Uterus (tissue), 4 donors: ENCODE measurements around the gene RBAK. TPM values are rescaled to one million over a fixed set of nuclear protein-coding genes. Genes with fewer than 3 reads are reported as not detected.
"Not testable (repeated sequence)": the region's sequence is repeated elsewhere in the genome, so short reads cannot be mapped to it uniquely, and the experiment has no call there.

Experiments used
- DNase-seq, 2 donors: peaks; one replicate each; pipeline ENCODE4 v3.0.0-alpha.2; 2019 to 2020
- H3K27ac ChIP-seq, 2 donors: fragments of 200-600 bp; sonication (generic); 1 replicate in 1 of 2; 2 replicates in 1 of 2; pipeline ENCODE4 v1.5.1; 2016 to 2018
- H3K27me3 ChIP-seq, 2 donors: fragments of 200-600 bp; sonication (generic); one replicate each; pipeline ENCODE4 v1.5.1; 2018 to 2019; ENCODE audit warnings: control low read depth in 1 of 2
- H3K36me3 ChIP-seq, 2 donors: fragments of 200-600 bp; sonication (generic); one replicate each; pipeline ENCODE4 v1.5.1; 2019; ENCODE audit warnings: control low read depth in 1 of 2
- H3K4me1 ChIP-seq, 2 donors: fragments of 200-600 bp; sonication (generic); one replicate each; pipeline ENCODE4 v1.5.1; 2018 to 2019; ENCODE audit warnings: control low read depth in 1 of 2
- H3K4me3 ChIP-seq, 2 donors: fragments of 200-600 bp; sonication (generic); 1 replicate in 1 of 2; 2 replicates in 1 of 2; pipeline ENCODE4 v1.5.1; 2018 to 2019; ENCODE audit warnings: mild to moderate bottlenecking in 1 of 2
- H3K9me3 ChIP-seq, 2 donors: fragments of 200-600 bp; sonication (generic); one replicate each; pipeline ENCODE4 v1.5.1; 2019; ENCODE audit warnings: control low read depth in 1 of 2
- CTCF ChIP-seq, 4 experiments: fragments of 200-600 bp in 2 of 4; fragments of 450-650 bp in 2 of 4; sonication (generic) in 2 of 4; IDR thresholded peaks; one replicate each; pipeline ENCODE4 v1.5.1; 2016 to 2019; ENCODE audit warnings: antibody characterized with exemption in 4 of 4, mild to moderate bottlenecking in 2 of 4, moderate library complexity in 1 of 4
- POLR2A ChIP-seq, 2 donors: fragments of 450-650 bp; IDR thresholded peaks; one replicate each; pipeline ENCODE4 v1.6.1; 2016; ENCODE audit warnings: antibody characterized with exemption in 2 of 2, mild to moderate bottlenecking in 1 of 2, moderate library complexity in 1 of 2
- intact Hi-C: fragments of 100-400 bp; cut with DNase I; formaldehyde crosslinking; loops from one replicate; pipeline ENCODE4 v1.15.1; 2023; ENCODE audit warnings: low total_unique reads
- total RNA-seq, 4 donors: library from RNA; depleted of rRNA in 3 of 4; stranded (reverse); fragments of >200 nt in 3 of 4; gene quantifications; one replicate each; pipeline versions ENCODE4 v1.1.0 to v1.2.4, GENCODE V29; 2014 to 2023
- donor health status: DM: yes; HTN: yes; CAD: no.

RBAK gene
- total RNA-seq, 4 donors from 2014 or later: 2.1 to 26.9 (median 13.5) TPM

DNA sequence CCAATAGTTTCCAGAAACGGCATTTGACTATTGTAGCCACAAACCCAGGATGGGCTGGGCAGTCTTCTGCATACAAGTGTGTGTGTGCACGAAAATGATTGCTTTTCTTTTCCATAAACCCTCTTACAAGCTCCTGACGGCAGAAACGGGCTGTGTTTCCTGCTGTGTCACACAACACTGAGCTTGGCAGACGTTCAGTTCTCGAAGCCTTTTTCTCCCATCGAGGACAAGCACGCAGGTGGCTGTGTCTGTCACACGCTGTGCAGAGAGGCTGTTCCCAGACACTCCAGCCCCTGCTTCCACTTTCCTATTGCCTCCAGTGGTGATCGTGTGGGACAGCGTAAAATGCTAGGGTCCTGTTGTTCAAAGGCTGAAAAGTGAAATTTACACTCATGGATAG lies 32.1 kb downstream of the RBAK start:
- Histone ChIP-seq H3K27me3 (no peaks in the 10 kb centered on the region), H3K27ac (no peak overlapping the region), H3K4me3 (no peak overlapping the region), H3K9me3 (no peaks in the 10 kb centered on the region), H3K4me1 (no peaks in the 10 kb centered on the region), H3K36me3 (no peaks in the 10 kb centered on the region)
- intact Hi-C loops: no loop called here
- DNase-seq: no peak
- TF ChIP-seq POLR2A (IDR thresholded peaks at IDR 0.05) (no peak), CTCF (IDR thresholded peaks at IDR 0.05) (no peak)

DNA sequence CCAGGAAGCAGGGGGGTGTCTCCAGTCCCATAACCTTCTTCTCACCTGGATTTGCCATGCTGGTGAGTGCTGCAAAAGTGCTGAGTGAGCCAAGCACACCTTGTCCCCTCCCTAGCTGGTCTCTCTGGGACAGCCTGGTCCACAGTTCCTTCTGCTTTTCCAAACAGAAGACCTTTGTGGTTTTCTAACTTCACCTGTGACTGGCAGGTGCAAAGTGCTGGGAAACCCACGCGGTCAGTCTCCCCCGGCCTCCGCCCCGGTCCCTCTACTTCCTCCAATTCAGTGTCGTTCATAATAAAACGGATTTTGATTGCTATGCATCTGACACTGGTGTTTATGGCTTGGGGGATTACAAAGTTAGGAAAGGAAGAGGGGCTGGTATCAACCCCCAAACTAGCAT lies 37.1 kb downstream of the RBAK start:
- intact Hi-C loops: no loop called here
- H3K4me1 ChIP-seq: peaks cover 0 to 3% of the 10 kb centered on the region in 2 donors
- no peak overlapping the region for H3K27ac ChIP-seq
- no peak overlapping the region for H3K4me3 ChIP-seq
- no peak for TF ChIP-seq POLR2A (IDR thresholded peaks at IDR 0.05)
- no peaks in the 10 kb centered on the region for H3K9me3 ChIP-seq
- H3K27me3 ChIP-seq: no peaks in the 10 kb centered on the region
- DNase-seq: no peak
- H3K36me3 ChIP-seq: no peaks in the 10 kb centered on the region

DNA sequence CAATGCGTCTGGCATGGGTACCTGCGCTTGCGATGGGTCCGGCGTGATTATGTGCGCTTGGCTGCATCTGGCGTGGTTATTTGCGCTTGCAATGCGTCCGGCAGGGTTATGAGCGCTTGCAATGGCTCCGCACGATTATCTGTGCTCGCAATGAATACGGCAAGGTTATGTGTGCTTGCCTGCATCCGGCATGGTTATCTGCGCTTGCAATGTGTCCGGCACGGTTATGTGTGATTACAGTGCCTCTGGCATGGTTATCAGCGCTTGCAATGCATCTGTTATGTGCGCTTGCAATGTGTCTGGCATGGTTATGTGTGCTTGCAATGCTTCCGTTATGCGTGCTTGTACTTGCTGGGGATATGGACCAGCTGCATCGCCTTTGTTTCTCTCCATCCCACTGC lies 37.7 kb downstream of the RBAK start:
- Histone ChIP-seq H3K4me3 (no peak overlapping the region), H3K9me3 (no peaks in the 10 kb centered on the region), H3K4me1 (peaks cover 0 to 3% of the 10 kb centered on the region in 2 donors), H3K27me3 (no peaks in the 10 kb centered on the region), H3K36me3 (no peaks in the 10 kb centered on the region), H3K27ac (no peak overlapping the region)
- TF ChIP-seq CTCF (IDR thresholded peaks at IDR 0.05): no peak
- no peak for TF ChIP-seq POLR2A (IDR thresholded peaks at IDR 0.05)
- DNase-seq: no peak
- intact Hi-C loops: no loop called here

DNA sequence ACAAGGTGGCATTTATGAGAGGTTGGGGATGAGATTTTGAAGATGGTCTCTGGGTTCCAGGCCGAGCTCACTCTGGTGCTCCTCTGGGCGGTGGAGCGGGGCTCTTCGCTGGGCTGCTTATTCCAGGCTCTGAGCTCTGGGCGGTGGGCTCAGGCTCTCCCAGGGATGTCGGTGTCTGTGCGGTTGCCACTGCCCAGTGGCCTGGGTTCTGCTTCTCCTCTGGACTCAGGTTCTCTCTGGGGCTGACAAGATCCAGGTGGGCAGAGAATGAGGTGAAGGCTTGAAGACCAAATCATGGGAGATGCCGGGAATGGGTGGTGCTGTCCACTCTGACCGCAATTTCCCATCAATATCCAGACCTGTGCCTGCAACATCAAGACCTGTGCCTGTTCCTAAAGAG lies 40.6 kb downstream of the RBAK start:
- intact Hi-C loops: no loop called here
- Histone ChIP-seq H3K36me3 (no peaks in the 10 kb centered on the region), H3K9me3 (no peaks in the 10 kb centered on the region), H3K4me3 (no peak overlapping the region), H3K4me1 (peaks cover 0 to 3% of the 10 kb centered on the region in 2 donors), H3K27me3 (no peaks in the 10 kb centered on the region), H3K27ac (no peak overlapping the region)
- DNase-seq: no peak
- TF ChIP-seq CTCF (IDR thresholded peaks at IDR 0.05) (no peak), POLR2A (IDR thresholded peaks at IDR 0.05) (no peak)

DNA sequence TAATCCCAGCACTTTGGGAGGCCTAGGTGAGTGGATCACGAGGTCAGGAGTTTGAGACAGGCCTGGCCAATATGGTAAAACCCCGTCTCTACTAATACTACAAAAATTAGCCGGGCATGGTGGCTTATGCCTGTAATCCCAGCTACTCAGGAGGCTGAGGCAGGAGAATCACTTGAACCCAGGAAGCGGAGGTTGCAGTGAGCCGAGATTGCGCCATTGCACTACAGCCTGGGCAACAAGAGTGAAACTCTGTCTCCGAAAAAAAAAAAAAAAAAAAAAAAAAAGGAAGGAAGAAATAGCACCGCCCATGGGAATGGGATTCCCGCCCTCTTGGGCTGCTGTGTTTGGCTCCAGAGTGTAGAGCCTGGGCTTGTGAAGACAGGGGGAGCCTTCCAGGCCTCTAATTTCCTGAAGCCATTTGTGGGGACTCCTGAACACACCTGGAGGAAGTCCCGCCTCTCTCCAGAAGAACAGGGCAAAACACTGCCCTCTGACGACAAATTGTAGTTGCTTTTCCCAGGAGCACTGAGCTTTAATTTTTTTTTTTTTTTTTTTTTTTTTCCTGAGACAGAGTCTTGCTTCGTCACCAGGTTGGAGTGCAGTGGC lies 42.7 kb downstream of the RBAK start:
- intact Hi-C loops, DNase-seq, H3K4me1 ChIP-seq: not testable (repeated sequence)

DNA sequence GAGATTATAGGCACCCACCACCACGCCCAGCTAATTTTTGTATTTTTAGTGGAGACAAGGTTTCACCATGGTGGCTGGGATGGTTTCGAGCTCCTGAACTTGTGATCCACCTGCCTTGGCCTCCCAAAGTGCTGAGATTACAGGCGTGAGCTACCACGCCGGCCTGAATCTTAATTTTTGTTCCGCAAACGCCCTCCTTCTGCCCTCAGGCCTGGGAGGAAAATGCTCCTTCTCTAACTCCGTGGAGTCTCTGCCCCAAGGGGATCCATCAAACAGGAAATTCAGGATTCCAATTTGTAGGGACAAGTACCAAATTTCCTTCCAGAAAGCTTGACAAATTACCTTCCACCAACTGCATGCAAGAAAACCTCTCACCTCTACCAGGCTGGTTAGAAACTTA lies 43.2 kb downstream of the RBAK start:
- no peak for DNase-seq
- Histone ChIP-seq H3K4me3 (no peak overlapping the region), H3K36me3 (no peaks in the 10 kb centered on the region), H3K27ac (no peak overlapping the region), H3K27me3 (no peaks in the 10 kb centered on the region), H3K4me1 (peaks cover 0 to 3% of the 10 kb centered on the region in 2 donors), H3K9me3 (no peaks in the 10 kb centered on the region)
- intact Hi-C loops: no loop called here
- TF ChIP-seq POLR2A (IDR thresholded peaks at IDR 0.05) (no peak), CTCF (IDR thresholded peaks at IDR 0.05) (no peak)

More for the DNA sequence above, 42.7 kb downstream of the RBAK start:
- H3K4me3 ChIP-seq, H3K27ac ChIP-seq, H3K9me3 ChIP-seq, H3K36me3 ChIP-seq, H3K27me3 ChIP-seq: not testable (repeated sequence)
